ENCODE data around the gene MYLK4. TPM values are rescaled to one million over a fixed set of nuclear protein-coding genes. Genes with fewer than 3 reads are reported as not detected.

Gene MYLK4
- total RNA-seq, 2 donors from 2014 or later: 0.68 to 2.0 TPM

DNA sequence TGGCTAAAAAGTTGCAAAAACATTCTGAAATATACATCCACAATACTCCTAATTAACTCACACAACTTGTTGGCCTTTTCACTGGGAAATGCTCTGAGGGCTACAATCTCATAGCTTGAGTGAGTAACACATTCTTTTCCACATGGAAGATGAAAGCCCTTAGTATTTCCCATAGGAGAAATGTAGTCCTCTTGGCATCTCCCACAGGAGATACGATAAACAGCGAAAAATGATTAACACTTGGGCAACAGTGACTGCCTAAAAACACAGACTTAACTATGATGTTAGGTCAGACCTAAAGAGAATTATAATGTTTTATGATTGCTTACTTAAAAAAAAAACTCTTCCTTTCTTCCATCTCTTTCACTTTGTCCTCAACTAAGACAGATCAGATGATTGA is 9.0 kb downstream of the MYLK4 start:
- TF ChIP-seq CTCF (IDR thresholded peaks at IDR 0.05): no peak
- H3K27ac ChIP-seq: no peak overlapping the region
- ATAC-seq (ENCODE audit: insufficient number of reproducible peaks, low FRiP score, low read depth): no peak
- no peaks in the 10 kb centered on the region for H3K27me3 ChIP-seq (replicated peaks; ENCODE audit: insufficient read depth)
- no peak for DNase-seq (ENCODE audit: low spot score)
- no peaks in the 10 kb centered on the region for H3K36me3 ChIP-seq
- H3K4me3 ChIP-seq: no peak overlapping the region
- H3K9me3 ChIP-seq: no peaks in the 10 kb centered on the region
- peaks cover 4 to 41% of the 10 kb centered on the region in 2 donors for H3K4me1 ChIP-seq (ENCODE audit: control insufficient read depth in 1 of 2, low read depth in 2 of 2)

GRCh38 chr6:2740581-2740980 is 10.1 kb downstream of the MYLK4 start:
- Histone ChIP-seq H3K9me3 (no peaks in the 10 kb centered on the region), H3K36me3 (no peaks in the 10 kb centered on the region), H3K4me3 (no peak overlapping the region), H3K27ac (no peak overlapping the region), H3K4me1 (ENCODE audit: control insufficient read depth in 1 of 2, low read depth in 2 of 2) (peaks cover 4 to 38% of the 10 kb centered on the region in 2 donors), H3K27me3 (replicated peaks; ENCODE audit: insufficient read depth) (no peaks in the 10 kb centered on the region)
- DNase-seq (ENCODE audit: low spot score): no peak
- TF ChIP-seq CTCF (IDR thresholded peaks at IDR 0.05): no peak
- ATAC-seq (ENCODE audit: insufficient number of reproducible peaks, low FRiP score, low read depth): no peak

DNA sequence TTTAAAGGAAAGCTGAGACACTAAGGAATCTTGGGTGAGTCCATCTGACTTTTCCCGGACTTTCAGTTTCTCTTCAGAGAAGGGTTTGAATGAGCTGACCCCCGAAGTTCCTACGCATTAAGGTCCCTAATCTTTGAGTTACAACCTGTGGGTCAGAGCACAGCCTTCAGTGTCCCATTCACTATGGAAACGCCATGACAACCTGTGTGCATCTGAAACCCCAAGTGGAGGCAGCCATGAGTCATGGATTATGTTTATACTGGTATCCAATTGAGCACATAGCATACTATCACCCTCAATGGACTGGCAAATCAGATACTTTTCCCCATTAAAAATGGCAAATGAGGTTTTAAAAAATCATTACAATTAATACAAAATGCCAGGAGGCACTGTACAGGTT is 11.4 kb downstream of the MYLK4 start:
- ATAC-seq (ENCODE audit: insufficient number of reproducible peaks, low FRiP score, low read depth) (no peak), DNase-seq (ENCODE audit: low spot score) (no peak)
- Histone ChIP-seq H3K9me3 (no peaks in the 10 kb centered on the region), H3K4me1 (ENCODE audit: control insufficient read depth in 1 of 2, low read depth in 2 of 2) (peaks cover 4 to 43% of the 10 kb centered on the region in 2 donors), H3K27ac (no peak overlapping the region), H3K36me3 (no peaks in the 10 kb centered on the region), H3K4me3 (no peak overlapping the region), H3K27me3 (replicated peaks; ENCODE audit: insufficient read depth) (no peaks in the 10 kb centered on the region)
- TF ChIP-seq CTCF (IDR thresholded peaks at IDR 0.05): no peak

DNA sequence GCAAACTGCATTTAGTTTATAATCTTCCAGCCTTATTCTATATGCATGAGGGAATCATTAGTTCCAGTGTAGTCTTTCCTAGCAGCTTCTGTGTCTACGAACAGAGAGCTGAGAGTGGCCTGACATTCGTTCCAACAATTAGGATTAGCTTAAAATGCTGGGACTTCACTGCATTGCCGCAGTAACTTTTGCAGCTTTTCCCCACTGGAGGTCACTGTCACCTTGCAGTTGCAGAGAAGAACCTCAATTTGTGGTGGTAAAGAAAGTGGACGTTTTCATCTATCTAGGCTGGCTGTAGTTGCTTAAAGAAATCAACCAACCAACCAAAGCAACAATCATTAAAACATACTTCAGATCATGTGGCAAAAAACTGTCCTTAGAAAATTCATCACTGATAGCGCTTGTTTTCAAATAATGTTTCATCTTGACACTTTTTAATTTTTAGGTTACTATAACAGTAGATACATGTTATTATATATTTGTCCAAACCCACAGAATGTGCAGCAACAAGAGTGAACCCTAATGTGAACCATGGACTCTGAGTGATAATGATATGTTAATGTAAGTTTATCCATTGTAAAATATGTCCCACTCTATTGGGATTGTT is 12.2 kb downstream of the MYLK4 start:
- DNase-seq (ENCODE audit: low spot score): no peak
- H3K4me3 ChIP-seq: no peak overlapping the region
- no peaks in the 10 kb centered on the region for H3K36me3 ChIP-seq
- peak; percentile 71 for TF ChIP-seq CTCF (IDR thresholded peaks at IDR 0.05)
- no peak overlapping the region for H3K27ac ChIP-seq
- H3K4me1 ChIP-seq (ENCODE audit: control insufficient read depth in 1 of 2, low read depth in 2 of 2): peaks cover 4 to 43% of the 10 kb centered on the region in 2 donors
- ATAC-seq (ENCODE audit: insufficient number of reproducible peaks, low FRiP score, low read depth): no peak
- no peaks in the 10 kb centered on the region for H3K27me3 ChIP-seq (replicated peaks; ENCODE audit: insufficient read depth)
- H3K9me3 ChIP-seq: no peaks in the 10 kb centered on the region

- H3K4me3 ChIP-seq: no peak overlapping the region
- DNase-seq (ENCODE audit: low spot score) (no peak), ATAC-seq (ENCODE audit: insufficient number of reproducible peaks, low FRiP score, low read depth) (no peak)
- peaks cover 6 to 43% of the 10 kb centered on the region in 2 donors for H3K4me1 ChIP-seq (ENCODE audit: control insufficient read depth in 1 of 2, low read depth in 2 of 2)
- H3K9me3 ChIP-seq: no peaks in the 10 kb centered on the region
- H3K27me3 ChIP-seq (replicated peaks; ENCODE audit: insufficient read depth): no peaks in the 10 kb centered on the region
- H3K27ac ChIP-seq: no peak overlapping the region
- no peaks in the 10 kb centered on the region for H3K36me3 ChIP-seq
- no peak for TF ChIP-seq CTCF (IDR thresholded peaks at IDR 0.05)
Observed at GRCh38 chr6:2737885-2738284, 12.8 kb downstream of the MYLK4 start.
